Femur (tissue), 1 donor: ENCODE measurements around the gene CUBN.

ENCODE experiments used
- DNase-seq: peaks from one replicate; pipeline ENCODE4 v3.0.0-alpha.2; 2017

The CUBN gene

DNA sequence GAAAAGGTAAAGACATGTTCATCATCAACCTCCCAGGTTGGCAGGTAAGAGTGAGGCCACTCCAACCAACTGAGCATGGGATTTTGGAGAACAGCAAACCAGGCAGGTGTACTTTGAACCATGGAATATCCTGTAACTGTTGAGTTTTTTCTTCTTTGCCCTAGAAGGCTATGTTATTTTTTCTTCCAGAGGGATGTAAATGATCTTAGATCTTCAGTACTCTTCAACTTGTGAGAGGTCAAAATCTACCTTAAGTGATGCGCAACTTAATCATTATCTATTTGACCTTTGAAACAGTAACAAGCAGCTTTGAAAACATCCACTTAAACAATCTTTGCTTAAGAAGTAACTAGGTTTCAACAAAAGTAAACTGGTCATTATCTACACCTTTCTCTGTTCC lies at the start of gene CUBN:
TSS of gene CUBN (minus strand) at position 71 of the 400 bp plus-strand sequence. CDS start at position 25, 46 bp downstream.
- no peak for DNase-seq

DNA sequence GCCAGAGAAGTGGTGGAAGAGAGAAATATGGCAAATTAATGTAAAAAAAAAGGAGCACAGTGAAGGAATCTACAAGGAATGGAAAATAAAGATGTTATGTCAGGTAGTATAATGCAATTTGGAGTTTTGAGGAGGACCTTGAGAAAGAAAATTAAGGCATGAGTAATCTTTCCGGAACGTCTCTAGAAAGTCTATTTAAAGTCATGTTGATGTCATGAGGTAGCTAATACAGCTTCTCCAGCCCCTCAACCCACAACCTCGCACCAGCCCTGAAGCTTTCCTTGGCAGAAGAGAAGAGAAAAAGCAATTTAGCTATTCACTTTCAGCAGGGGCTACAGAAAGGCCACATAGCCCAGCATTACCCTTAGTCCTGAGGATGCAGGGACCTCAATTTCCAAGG lies 49.4 kb upstream of the CUBN start:
- DNase-seq, result no peak

DNA sequence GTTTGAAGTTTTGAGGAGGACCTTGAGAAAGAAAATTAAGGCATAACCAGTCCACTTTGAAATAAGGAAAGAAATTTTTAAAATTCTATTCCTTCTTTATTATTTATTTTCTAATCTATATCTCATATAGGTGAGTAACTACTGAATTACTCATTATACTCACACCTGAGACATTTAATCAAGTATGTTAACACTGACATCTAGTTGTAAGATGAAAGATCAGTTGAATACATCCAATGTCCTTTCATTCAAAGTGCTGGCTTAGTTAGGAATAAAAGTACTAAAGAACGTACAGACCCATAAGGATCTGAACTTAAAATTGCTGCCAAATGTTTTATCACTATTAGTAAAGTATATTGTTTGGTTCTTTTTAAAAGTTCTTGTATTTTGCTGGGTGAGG lies 48.4 kb upstream of the CUBN start:
- no peak for DNase-seq

DNA sequence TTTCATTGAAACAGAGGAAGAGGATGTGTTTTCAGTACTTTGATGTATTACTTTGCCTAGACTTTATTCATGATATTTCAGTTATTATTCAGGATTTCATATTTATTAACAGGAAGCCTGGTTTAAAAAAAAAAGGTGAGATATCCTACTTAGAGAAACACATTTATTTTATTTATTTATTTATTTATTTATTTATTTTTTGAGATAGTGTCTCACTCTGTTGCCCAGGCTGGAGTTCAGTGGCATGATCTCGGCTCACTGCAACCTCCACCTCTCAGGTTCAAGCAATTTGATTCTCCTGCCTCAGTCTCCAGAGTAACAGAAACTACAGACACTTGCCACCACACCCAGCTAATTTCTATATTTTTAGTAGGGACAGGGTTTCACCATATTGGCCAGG lies 47.4 kb upstream of the CUBN start:
- DNase-seq, result no peak

DNA sequence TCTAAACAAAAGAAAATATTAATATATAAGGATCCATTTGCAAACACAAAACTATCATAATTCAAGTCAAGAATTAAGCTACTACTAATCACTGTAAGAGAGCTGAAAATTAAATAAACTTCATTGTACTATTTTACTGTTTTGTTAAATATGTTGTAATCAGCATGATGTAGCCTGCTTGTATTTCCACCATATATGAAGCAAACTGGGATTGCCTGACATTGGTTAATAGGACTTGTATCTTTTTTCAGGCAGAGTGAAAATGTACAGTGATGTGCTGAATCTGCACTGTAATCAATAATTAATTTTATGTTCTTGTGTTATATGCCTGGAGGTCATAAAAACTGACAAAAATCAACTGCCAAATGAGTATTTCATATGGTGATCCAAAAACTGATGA lies 46.5 kb upstream of the CUBN start:
- no peak for DNase-seq

DNA sequence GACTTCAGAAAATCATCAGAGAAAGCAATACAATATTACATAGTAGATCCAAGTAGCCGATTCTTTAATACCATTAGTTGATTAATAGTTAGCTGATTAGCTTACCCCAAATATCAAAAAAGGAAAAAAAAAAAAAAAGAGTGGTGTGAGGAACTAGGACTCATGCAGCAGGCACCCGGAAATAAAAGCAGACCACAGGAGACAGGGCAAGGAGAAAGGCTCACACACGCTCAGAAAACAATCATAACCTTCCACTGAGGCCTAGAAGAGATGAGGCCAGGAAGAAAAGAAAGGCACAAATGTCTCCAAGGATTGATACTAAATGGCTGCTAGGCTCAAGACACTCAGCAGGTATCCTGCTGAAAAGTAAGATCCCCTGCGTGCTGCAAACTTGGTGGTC lies 45.9 kb upstream of the CUBN start:
- DNase-seq, result no peak

DNA sequence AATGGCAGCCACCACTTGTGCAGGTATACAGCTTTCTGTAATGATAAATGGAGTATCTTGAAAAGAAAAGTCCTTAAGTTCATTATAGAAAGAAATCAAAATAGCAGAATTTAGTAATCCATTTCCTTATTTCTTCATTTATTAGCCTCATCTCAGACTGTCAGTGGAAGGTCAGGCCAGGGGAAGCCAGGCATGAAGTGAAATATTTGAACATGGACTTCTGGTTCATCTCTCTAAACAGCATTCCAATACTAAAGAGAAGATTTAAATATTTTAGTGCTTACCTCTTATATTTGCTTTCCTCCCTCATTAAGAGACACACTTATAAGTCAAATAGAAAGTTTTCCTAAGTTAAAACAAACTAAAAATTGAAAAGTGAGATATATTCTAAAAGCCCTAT lies 45.0 kb upstream of the CUBN start:
- DNase-seq, result no peak

DNA sequence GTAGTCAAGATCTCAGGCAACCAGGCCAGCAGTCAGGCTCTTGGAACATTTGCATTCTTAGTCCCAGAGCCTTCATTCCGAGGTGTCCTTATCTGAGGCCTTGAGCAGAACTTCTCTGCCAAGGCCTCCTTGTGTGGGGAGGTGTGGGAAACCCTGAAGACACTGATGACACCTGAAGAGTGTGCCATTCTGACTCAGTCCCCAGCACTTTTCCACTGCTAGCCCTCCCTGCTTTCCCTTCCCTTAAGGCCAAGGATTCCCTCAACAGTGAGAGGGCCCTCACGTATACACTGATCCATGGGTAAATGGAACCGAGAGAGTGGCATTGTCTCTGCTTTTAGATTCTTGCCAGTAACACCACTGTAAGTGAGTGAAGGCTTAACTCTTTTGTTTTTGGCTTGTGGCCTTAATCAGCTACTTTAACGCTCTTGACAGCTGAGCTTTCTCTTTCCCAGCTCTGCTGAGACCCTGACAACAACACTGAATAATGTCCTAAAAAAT lies 41.6 kb upstream of the CUBN start:
- DNase-seq, result no peak

DNA sequence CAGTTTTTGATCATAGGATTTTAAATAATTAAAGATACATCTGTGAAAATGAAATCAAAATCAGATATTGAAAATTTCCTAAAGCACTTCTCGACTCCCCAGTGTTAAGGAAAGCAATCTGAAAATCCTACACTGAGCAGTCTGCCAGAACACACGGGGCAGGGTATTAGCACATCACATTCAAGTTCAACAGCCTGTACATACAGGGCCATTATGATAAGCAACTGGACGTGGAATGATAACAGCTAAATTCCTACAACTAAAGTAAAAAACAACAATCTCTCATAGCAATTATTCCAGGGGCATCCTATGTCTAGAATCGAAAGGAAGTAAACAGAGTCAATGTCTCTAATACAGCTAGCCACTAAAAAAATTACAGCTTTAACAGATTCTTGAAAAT lies 40.2 kb upstream of the CUBN start:
- DNase-seq, result no peak

DNA sequence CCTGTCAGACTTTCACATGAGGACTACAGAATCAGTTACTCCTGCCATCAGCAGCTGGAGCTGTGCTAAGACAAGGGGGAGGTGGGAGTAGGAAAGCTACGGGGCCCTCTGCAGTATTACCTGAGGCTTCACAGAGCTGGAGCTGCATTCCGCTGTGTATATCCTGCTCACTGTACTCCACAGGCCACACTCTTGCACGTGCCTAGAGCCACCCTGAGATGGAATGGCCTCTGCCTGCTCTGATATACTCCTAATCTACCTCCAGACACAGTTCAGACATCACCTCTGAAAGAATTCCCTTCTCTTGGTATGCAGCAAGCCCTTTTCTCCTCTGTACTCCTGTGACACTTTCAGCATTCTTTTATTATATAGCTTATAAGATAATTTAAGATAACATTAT lies 37.1 kb upstream of the CUBN start:
- no peak for DNase-seq

DNA sequence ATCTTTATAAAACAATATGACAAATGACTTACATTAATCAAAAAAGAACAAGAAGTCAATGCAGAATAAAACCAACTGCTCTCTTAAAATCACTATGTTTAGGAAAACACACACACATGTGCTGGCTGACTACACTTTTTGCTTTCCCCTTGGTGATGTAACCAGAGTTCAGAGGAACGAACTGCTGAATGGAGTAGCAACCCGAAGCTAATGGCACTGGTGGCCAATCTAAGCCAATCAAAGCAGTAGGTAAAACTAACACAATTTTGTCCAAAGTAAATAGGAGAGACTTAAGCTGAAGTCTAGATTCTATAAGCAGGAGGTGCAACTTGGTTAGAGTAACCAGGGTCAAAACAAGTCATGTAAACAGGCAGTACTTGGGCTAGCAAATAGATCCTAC lies 33.2 kb upstream of the CUBN start:
- DNase-seq, result no peak

DNA sequence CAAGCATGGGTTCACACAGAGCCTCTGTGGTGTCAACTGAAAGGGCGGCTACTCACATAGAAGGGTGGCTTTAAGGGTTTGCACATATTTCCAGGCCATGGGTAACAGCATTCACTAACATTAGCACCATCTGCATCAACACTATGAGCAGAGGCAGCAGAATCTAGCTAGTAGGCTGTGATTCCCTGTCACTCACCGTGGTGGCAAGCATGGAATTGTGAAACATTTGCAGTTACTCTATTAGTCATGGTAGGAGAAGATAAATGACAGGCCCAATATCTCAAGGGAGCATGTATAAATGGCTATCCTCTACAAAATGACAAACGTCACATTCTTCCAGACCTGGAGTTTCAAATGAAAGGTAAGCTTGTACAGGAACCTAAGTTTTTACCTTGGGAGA lies 32.2 kb upstream of the CUBN start:
- DNase-seq, result no peak

DNA sequence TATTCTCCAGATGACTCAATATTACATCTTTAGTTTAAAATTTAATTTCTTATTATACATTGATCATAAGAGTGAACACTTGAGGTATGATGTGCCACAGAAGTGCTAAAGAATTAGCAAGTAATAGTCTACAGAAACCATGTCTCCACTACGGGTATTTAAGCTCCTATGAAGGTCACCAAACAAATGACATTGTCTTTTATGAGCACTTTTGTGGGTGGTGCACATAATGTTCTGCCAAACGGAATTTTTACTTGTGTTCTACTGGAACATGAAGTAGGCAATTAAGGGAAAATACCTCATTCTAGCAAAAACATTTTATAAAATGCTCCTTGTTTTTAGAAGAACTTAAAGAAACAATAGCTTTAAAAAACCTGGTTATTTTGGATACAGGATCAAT lies 27.4 kb upstream of the CUBN start:
- no peak for DNase-seq

DNA sequence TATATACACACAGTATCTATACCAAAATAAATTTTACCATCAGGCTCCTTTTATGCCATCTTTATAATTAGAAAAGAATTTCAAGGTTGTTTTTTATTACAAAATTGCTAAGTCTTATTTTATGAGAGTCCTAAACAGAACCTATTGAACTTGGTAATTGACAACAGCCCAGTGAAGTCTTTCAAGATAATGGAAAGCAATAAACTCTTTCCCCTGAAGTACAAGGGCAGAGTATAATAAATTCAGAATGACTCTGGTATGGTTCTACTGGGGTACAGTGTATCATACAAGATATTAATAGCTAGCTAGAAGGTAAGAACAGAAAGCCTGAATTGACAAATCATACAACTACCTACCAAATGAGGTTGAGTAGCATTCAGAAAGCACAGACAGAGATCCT lies 26.2 kb upstream of the CUBN start:
- DNase-seq, result no peak

DNA sequence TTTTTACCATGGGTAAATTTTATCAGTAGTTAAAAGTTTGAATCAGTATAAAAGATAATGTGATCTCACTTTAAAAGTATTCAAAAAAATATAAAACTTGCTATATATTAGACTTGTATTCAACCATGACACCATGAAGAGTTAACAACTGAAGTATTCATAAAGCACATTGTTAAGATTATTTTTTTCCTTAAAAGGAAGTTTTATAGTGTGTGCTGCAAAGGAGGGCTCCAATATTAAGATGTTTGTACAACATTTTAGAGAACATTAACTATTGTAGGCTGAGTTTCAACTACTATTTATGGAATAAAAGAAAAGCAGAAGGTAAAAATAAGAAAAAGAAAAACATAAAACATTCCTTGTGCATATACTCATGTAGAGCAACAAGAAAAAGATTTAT lies 24.5 kb upstream of the CUBN start:
- no peak for DNase-seq

DNA sequence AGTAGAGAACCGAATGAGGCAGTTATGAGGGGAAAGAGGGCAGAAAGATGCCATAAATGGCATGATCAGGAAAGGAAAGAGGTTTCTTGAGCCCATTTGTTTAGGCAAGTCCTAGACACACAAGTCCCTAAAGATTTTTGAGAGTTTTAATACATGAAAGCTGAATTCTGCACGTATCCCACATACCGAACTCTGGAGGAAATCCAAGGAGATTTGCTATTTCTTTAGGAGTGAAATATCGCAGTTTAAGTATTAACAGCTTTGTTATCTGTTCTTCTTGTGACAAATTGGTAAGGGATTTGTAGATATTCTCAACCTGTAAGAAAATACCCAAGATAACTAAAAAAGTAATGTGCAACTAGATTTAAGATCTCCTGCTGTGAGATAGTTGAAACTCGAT lies 23.7 kb upstream of the CUBN start:
- no peak for DNase-seq

DNA sequence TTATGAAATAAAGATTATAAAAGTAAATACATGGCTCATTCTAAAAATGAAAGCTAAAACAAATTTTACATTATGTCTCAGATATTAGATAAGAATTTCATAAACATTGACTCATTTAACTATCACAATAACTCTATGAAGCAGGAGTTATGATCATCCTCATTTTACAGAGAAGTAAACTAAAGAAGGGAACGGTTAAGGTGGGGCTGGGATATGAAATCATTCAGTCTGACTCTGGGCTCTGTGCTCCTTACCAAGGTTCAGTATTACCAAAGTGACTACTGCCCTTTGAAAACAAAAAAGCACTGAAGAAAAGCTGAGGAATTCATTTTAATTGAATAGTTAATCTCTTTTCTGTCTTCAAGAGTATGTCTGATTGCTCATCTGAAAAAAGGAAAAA lies 22.1 kb upstream of the CUBN start:
- DNase-seq, result no peak

DNA sequence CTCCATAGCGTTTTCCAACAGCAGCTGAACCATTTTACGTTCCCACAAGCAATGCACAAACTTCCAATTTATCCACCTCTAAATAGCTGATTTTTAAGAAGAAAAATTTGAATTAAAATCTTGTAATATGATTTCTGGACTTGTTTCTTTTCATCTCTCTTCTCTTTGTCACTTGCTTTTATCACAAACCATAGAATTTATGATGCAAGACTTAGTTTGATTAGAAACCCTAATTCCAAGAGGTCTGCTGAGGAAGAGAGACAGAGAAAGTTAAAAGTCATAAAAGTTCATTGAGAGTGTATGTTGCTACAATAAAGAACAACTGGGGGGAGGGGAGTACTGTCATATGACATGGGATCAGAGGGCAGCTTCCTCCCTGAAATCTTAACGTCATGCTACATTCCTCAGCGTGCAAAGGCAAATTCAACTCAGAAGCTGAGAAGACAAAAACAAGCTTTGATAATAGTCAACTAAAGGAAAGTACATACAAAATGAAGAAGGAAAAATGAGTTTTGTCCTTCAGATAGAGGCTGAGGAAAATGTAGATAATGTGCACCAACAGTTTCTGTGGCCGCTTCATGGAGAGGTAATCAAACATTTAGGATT lies 18.4 kb upstream of the CUBN start:
- no peak for DNase-seq

DNA sequence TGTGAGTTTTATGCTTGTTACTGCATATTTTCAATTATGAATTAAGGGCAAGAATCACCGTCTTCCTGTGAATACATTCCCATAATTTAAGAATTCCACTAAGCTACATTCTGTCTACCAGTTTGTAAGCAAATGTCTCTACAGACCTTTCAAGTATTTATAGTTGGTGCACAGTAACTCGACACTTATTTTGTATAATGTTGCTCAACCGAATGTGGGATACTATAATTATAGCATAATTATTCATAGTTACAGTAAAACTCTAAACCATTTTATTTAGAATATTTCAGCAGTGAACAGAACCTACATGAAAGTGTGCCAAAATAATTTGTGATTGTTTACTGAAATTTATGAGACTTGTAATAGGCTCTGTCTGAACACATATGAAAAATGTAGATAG lies 17.3 kb upstream of the CUBN start:
- DNase-seq, result no peak

DNA sequence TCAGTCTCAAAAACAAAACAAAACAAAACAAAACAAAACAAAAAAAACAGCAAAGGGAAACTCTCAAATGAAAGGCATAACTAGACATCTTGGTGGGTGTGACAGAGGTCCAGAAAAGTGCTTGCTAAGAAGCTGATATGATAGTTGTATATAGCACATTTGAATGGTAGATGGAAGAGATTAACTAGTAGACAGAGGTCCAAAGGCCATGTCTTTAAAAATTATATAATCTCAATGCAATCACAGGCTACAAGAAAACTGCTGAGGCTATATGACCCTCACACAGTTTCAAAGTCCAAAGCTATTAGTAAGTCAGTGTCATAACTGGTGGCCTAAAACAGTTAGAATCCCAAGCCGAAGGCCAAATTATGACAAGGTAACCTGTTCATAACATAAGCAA lies 15.6 kb upstream of the CUBN start:
- DNase-seq, result no peak

DNA sequence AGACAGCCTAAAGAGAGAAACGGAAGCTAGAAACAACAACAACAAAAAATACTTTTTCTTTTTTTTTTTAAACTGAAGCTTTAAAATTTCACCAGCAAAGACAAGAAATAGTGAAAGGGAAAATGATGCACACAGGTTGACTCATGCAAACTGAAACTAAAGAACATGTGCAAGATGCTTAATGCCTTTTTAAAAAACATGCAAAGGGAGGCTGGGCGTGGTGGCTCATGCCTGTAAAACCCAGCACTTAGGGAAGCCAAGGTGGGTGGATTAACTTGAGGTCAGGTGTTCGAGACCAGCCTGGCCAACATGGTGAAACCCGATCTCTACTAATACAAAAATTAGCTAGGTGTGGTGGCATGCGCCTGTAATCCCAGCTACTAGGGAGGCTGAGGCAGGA lies 15.1 kb upstream of the CUBN start:
- DNase-seq, result no peak

DNA sequence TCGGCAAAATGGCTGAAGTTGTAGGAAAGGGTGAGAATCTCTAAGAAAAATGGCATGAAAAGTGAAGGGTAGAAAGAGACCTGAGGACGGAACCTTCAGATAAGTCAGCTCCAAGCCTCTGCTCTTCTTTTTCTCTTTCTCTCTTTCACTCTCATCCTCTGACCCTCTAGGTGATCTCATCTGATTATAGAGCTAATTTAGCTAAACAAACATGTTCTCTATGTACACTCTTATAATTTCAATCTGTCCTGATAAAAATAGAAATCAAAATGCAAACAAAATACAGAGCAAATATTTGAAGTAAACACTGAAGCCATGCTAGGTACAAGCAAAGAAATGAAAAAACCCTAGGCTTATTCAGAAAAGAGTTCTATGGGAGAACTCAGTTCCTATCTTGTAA lies 14.4 kb upstream of the CUBN start:
- no peak for DNase-seq

DNA sequence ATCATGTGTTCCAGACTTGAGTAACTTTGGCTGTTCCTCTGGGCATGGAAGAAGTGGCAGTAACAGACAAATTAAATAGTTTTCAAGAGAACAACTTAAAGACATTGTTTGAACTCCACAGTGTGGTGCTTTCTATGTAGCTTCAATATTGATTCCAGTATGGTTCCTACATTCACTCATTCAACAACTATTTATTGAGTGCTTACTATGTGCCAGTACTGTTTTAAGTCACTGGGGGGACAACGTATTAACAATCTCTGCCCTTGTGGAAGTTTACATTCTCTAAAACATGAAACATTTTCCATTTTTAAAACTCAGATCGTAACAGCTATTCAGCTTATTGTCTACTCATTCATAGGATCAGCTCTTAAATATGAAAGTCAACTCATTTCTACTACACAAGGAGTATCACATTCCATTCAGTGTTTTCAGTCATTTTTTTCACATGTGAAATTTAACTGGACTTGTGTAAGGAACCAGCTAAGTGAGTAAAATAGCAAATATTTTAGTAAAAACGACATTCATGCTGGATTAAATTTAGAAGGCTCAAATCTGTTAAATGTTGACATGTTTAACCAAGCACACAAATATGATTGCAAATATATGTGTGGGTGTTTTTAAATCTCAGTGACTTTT lies 13.6 kb upstream of the CUBN start:
- DNase-seq, result no peak

DNA sequence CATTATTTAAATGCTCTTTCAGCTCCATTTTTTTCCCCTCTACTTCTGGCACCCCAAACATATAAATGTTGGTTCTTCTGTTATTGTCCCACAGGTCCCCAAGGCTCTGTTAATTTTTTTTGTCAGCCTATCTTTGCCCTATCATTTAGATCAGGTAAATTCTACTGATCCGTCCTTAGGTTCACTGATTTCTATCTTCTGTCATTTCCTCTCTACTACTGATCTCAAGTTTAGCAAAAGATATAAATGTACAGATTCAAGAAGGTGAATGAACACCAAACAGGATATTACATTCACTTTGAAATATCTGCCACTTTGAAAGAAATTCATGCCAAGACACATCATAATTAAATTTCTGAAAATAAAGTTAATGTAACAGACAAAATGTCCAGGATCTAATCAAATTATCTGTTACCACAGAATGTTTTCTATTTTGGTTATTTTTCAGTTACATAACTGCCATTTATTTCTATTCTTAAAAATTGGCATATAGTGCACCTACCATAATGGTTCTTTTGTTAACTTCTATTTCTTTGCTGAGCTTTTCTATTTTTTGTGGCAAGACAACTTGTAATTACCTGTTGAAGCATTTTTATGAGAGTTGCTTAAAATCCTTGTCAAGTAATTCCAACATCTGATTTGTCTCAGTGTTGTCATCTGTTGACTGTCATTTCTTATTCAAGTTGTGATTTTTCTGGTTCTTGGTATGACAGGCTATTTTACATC lies 12.1 kb upstream of the CUBN start:
- no peak for DNase-seq

DNA sequence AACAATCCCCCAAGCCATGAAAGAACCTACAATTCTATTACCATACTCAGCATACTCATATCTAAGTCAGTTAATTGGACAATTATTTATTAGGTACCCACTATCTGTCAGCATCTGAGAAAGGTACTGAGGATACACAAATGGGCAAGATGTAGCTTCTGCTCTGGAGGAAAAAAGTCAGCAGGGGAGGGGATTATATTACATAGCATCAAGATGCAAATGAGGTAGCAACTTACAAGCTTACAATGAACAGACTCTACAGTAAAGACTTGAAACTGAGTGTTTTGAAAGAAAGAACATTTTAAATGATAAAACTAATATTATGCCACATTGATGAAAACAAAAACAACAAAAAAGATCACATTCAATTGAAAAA lies 10.8 kb upstream of the CUBN start:
- no peak for DNase-seq
